HEK293 (cell line): ENCODE measurements around the gene TOR1AIP2.

Experiments
- CTCF ChIA-PET: fragments of 350-600 bp; formaldehyde crosslinking; extraction: SDS; loops from one replicate; lab custom pipeline; 2021; ENCODE audit warnings: antibody characterized with exemption; lab: Yijun Ruan, JAX
- POLR2A ChIA-PET: fragments of 300-600 bp; formaldehyde crosslinking; extraction: SDS; loops from one replicate; lab custom pipeline; 2020; ENCODE audit warnings: antibody characterized with exemption, inconsistent platforms; lab: Yijun Ruan, JAX
- H3K27ac ChIP-seq: fragments of 200-500 bp; sonication (Bioruptor generic); 2 replicates; pipeline ENCODE4 v1.5.1; 2014; ENCODE audit warnings: low read depth, low read length, control low read depth, inconsistent platforms; ENCODE audit errors: extremely low read depth
- H3K36me3 ChIP-seq, 2 experiments: fragments of 200-500 bp in 1 of 2; sonication (Bioruptor generic) in 1 of 2; 1 replicate in 1 of 2; 2 replicates in 1 of 2; pipeline ENCODE4 v1.5.1; 2014 to 2017; ENCODE audit warnings: inconsistent platforms in 2 of 2, low read length in 2 of 2; ENCODE audit not compliant: control insufficient read depth in 2 of 2, insufficient read depth in 1 of 2
- H3K4me1 ChIP-seq: fragments of 200-500 bp; sonication (Bioruptor generic); 2 replicates; pipeline ENCODE4 v1.5.1; 2014; ENCODE audit warnings: mild to moderate bottlenecking, low read length, inconsistent platforms; ENCODE audit not compliant: control insufficient read depth, insufficient read depth
- H3K4me3 ChIP-seq: 2 replicates; pipeline ENCODE4 v1.5.1; 2011; ENCODE audit warnings: low read depth, mild to moderate bottlenecking, control low read depth, low read length, moderate library complexity
- H3K9me3 ChIP-seq: fragments of 200-500 bp; sonication (Bioruptor generic); 2 replicates; pipeline ENCODE4 v1.5.1; 2014; ENCODE audit warnings: low read depth, low read length, inconsistent platforms; ENCODE audit not compliant: control insufficient read depth, insufficient read depth
- BCL11A ChIP-seq: fragments of 450-650 bp; formaldehyde crosslinking; IDR thresholded peaks from 2 replicates; pipeline ENCODE4 v1.5.1; 2016; ENCODE audit warnings: low read depth, missing biosample characterization, missing genetic modification characterization
- IKZF3 ChIP-seq: fragments of 450-650 bp; IDR thresholded peaks from 2 replicates; pipeline ENCODE4 v1.5.0; 2018; ENCODE audit warnings: missing biosample characterization, mild to moderate bottlenecking, missing genetic modification characterization, moderate library complexity
- OSR2 ChIP-seq: fragments of 450-650 bp; formaldehyde crosslinking; IDR thresholded peaks from 2 replicates; pipeline ENCODE4 v1.5.1; 2016; ENCODE audit warnings: missing biosample characterization, missing genetic modification characterization
- REPIN1 ChIP-seq: fragments of 450-650 bp; formaldehyde crosslinking; IDR thresholded peaks from 2 replicates; pipeline ENCODE4 v1.5.1; 2017; ENCODE audit warnings: missing biosample characterization, missing genetic modification characterization, low read depth
- ZBTB17 ChIP-seq: fragments of 450-650 bp; formaldehyde crosslinking; IDR thresholded peaks from 2 replicates; pipeline ENCODE4 v1.5.1; 2016; ENCODE audit warnings: missing biosample characterization, missing genetic modification characterization
- ZNF121 ChIP-seq: fragments of 450-650 bp; formaldehyde crosslinking; IDR thresholded peaks from 2 replicates; pipeline ENCODE4 v1.5.1; 2016; ENCODE audit warnings: missing biosample characterization, missing genetic modification characterization
- ZNF16 ChIP-seq: fragments of 450-650 bp; formaldehyde crosslinking; IDR thresholded peaks from 2 replicates; pipeline ENCODE4 v1.5.1; 2016; ENCODE audit warnings: low read depth, missing biosample characterization, missing genetic modification characterization
- ZNF19 ChIP-seq: fragments of 450-650 bp; formaldehyde crosslinking; IDR thresholded peaks from 2 replicates; pipeline ENCODE4; 2016; ENCODE audit warnings: missing biosample characterization, missing genetic modification characterization, low read depth
- ZNF274 ChIP-seq, 2 experiments: fragments of 200-500 bp in 1 of 2; fragments of 450-650 bp in 1 of 2; sonication (Bioruptor generic) in 1 of 2; formaldehyde crosslinking in 1 of 2; IDR thresholded peaks; 2 replicates each; pipeline versions ENCODE4 v1.5.1 to v1.6.1; 2014 to 2016; ENCODE audit warnings: borderline replicate concordance in 1 of 2, inconsistent platforms in 1 of 2, low read length in 1 of 2, missing biosample characterization in 1 of 2, missing genetic modification characterization in 1 of 2
- ZNF341 ChIP-seq: fragments of 450-650 bp; formaldehyde crosslinking; IDR thresholded peaks from 2 replicates; pipeline ENCODE4; 2016; ENCODE audit warnings: low read depth, missing biosample characterization, missing genetic modification characterization
- ZNF354C ChIP-seq: fragments of 450-650 bp; formaldehyde crosslinking; IDR thresholded peaks from 2 replicates; pipeline ENCODE4 v1.5.1; 2016; ENCODE audit warnings: missing biosample characterization, missing genetic modification characterization, low read depth, borderline replicate concordance
- ZNF404 ChIP-seq: fragments of 450-650 bp; formaldehyde crosslinking; IDR thresholded peaks from 2 replicates; pipeline ENCODE4 v1.5.1; 2017; ENCODE audit warnings: missing biosample characterization, missing genetic modification characterization
- ZNF423 ChIP-seq: fragments of 450-650 bp; formaldehyde crosslinking; IDR thresholded peaks from 2 replicates; pipeline ENCODE4 v1.5.1; 2016; ENCODE audit warnings: missing biosample characterization, missing genetic modification characterization
- ZNF621 ChIP-seq: fragments of 450-650 bp; formaldehyde crosslinking; IDR thresholded peaks from 2 replicates; pipeline ENCODE4 v1.5.1; 2017; ENCODE audit warnings: missing biosample characterization, missing genetic modification characterization
- ZNF629 ChIP-seq: fragments of 450-650 bp; formaldehyde crosslinking; IDR thresholded peaks from 2 replicates; pipeline ENCODE4 v1.5.1; 2017; ENCODE audit warnings: missing biosample characterization, missing genetic modification characterization
- ZNF654 ChIP-seq: fragments of 450-650 bp; formaldehyde crosslinking; IDR thresholded peaks from 2 replicates; pipeline ENCODE4 v1.5.1; 2016; ENCODE audit warnings: low read depth, missing biosample characterization, missing genetic modification characterization
- ZNF677 ChIP-seq: fragments of 450-650 bp; IDR thresholded peaks from 2 replicates; pipeline ENCODE4 v1.5.0; 2018; ENCODE audit warnings: missing biosample characterization, mild to moderate bottlenecking, missing genetic modification characterization, moderate library complexity
- TF ChIP-seq, protein P1 (sequence below): fragments of 450-650 bp; formaldehyde crosslinking; IDR thresholded peaks from 2 replicates; pipeline ENCODE4 v1.5.1; 2016; ENCODE audit warnings: missing biosample characterization, missing genetic modification characterization
- TF ChIP-seq, protein P2 (sequence below): fragments of 450-650 bp; formaldehyde crosslinking; IDR thresholded peaks from 2 replicates; pipeline ENCODE4 v1.5.1; 2016; ENCODE audit warnings: missing biosample characterization, missing genetic modification characterization
- TF ChIP-seq, protein P3 (sequence below): fragments of 450-650 bp; formaldehyde crosslinking; IDR thresholded peaks from 2 replicates; pipeline ENCODE4 v1.5.1; 2016; ENCODE audit warnings: missing biosample characterization, missing genetic modification characterization, borderline replicate concordance

The TOR1AIP2 gene

DNA sequence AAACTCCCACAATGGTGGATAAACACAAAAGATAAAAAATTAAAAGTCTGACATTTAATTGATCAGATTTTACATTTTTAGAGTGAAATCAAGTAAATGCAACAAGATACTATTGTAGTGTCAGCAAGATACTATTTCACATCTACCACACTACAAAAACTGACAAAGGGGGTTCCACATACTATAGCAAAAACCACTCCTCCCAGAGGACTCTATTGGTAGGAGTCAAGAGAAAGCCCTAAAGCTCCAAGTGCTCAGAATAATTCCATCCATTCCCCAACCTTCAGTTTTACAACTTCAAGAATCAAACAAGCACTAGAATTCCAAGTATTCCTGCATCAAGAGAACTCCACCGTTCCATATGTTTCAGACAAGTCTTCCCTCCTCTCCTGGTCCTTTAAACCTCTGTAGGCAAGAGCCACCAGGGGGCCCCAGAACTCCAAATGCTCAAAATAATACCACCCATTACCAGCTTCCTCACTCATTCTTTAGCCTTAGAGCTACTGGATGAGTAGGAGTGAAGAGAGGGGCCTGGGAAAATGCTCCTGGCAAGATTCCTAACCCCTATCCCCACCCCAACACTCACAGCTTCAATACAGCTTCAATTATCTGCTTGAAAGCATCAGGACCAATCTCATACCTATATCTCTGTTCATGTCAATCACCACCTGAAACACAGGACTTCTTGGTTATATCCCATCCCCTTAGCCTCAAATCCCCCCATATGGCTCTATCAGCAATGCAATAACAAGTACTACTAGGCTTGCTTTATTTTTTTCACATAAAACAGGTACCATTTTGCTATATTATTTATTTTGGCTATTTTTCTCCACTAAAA, 9.9 kb downstream of the TOR1AIP2 start (continued):
- TF ChIP-seq, protein P1, sequence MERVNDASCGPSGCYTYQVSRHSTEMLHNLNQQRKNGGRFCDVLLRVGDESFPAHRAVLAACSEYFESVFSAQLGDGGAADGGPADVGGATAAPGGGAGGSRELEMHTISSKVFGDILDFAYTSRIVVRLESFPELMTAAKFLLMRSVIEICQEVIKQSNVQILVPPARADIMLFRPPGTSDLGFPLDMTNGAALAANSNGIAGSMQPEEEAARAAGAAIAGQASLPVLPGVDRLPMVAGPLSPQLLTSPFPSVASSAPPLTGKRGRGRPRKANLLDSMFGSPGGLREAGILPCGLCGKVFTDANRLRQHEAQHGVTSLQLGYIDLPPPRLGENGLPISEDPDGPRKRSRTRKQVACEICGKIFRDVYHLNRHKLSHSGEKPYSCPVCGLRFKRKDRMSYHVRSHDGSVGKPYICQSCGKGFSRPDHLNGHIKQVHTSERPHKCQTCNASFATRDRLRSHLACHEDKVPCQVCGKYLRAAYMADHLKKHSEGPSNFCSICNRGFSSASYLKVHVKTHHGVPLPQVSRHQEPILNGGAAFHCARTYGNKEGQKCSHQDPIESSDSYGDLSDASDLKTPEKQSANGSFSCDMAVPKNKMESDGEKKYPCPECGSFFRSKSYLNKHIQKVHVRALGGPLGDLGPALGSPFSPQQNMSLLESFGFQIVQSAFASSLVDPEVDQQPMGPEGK (tag by site-specific recombination), result no peak
- peak; percentile 74 for TF ChIP-seq ZNF654
- 0 out of 2 replicates have a peak, but pooled peaks have one; percentile 24 for TF ChIP-seq OSR2 (tag by site-specific recombination)
- TF ChIP-seq, protein P2, sequence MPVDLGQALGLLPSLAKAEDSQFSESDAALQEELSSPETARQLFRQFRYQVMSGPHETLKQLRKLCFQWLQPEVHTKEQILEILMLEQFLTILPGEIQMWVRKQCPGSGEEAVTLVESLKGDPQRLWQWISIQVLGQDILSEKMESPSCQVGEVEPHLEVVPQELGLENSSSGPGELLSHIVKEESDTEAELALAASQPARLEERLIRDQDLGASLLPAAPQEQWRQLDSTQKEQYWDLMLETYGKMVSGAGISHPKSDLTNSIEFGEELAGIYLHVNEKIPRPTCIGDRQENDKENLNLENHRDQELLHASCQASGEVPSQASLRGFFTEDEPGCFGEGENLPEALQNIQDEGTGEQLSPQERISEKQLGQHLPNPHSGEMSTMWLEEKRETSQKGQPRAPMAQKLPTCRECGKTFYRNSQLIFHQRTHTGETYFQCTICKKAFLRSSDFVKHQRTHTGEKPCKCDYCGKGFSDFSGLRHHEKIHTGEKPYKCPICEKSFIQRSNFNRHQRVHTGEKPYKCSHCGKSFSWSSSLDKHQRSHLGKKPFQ, result no peak
- no peak for TF ChIP-seq ZNF423 (tag by site-specific recombination)
- no peak for TF ChIP-seq ZNF621 (tag by site-specific recombination)
- TF ChIP-seq ZNF629 (tag by site-specific recombination), result no peak
- TF ChIP-seq IKZF3, result peak; percentile 22; the same call in 1 of the 2 replicates
- no peak for TF ChIP-seq ZBTB17 (tag by site-specific recombination)
- no peak for TF ChIP-seq ZNF354C (tag by site-specific recombination)

DNA sequence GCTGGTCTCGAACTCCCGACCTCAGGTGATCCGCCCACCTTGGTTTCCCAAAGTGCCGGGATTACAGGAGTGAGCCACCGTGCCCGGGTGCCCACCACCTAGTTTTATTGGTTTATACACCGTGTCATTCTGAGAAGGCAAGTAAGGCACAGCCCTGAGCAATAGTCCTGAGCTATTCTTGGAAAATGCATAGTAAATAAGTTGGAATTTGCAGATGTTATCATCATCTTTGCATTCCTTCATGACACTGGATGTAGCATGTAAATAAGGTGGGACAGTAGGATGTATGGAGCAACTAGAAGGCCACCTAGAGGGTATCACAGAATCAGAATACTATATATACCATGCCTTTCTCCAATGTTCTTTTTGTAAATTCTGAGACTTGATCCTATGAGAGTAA, 11.0 kb downstream of the TOR1AIP2 start:
- CTCF ChIA-PET, result interaction anchor here (0.9 to 5.0 kb wide), 12 partner anchors 22 to 312 kb away, joined by 3 to 61 read pairs (median 5); partner anchors contain the start of gene CEP350
- TF ChIP-seq ZNF274 (IDR thresholded peaks at IDR 0.05; ENCODE audit: low read length) (no peak), ZNF274 (tag by site-specific recombination; IDR thresholded peaks at IDR 0.05; ENCODE audit: borderline replicate concordance) (no peak), ZNF19 (tag by site-specific recombination) (no peak), ZNF404 (no peak), ZNF677 (tag by site-specific recombination) (no peak), ZNF16 (tag by site-specific recombination) (no peak), ZNF341 (tag by site-specific recombination) (no peak), BCL11A (tag by site-specific recombination) (no peak), ZNF629 (tag by site-specific recombination) (no peak), REPIN1 (tag by site-specific recombination) (no peak), ZNF121 (no peak)
- TF ChIP-seq, protein P3, sequence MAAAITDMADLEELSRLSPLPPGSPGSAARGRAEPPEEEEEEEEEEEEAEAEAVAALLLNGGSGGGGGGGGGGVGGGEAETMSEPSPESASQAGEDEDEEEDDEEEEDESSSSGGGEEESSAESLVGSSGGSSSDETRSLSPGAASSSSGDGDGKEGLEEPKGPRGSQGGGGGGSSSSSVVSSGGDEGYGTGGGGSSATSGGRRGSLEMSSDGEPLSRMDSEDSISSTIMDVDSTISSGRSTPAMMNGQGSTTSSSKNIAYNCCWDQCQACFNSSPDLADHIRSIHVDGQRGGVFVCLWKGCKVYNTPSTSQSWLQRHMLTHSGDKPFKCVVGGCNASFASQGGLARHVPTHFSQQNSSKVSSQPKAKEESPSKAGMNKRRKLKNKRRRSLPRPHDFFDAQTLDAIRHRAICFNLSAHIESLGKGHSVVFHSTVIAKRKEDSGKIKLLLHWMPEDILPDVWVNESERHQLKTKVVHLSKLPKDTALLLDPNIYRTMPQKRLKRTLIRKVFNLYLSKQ, result no peak
- TF ChIP-seq, all 188 proteins: peak for 0
- H3K4me1 ChIP-seq, result no peaks in the 10 kb centered on the region
- peaks cover 16 to 80% of the 10 kb centered on the region in 2 experiments for H3K36me3 ChIP-seq
- no peaks in the 10 kb centered on the region for H3K9me3 ChIP-seq
- H3K27ac ChIP-seq, result no peak overlapping the region
- POLR2A ChIA-PET, result no interaction called here
- no peak overlapping the region for H3K4me3 ChIP-seq
